HEK293T (cell line): ENCODE data around the gene PTPN4.

Experiments used
- CTCF ChIA-PET: fragments of 350-600 bp; formaldehyde crosslinking; extraction: SDS; loops from one replicate; lab custom pipeline; 2021; ENCODE audit warnings: antibody characterized with exemption, inconsistent platforms; lab: Yijun Ruan, JAX
- POLR2A ChIA-PET: fragments of 350-600 bp; formaldehyde crosslinking; extraction: SDS; loops from one replicate; lab custom pipeline; 2020; ENCODE audit warnings: antibody characterized with exemption, inconsistent platforms; lab: Yijun Ruan, JAX
- DNase-seq: peaks from one replicate; pipeline ENCODE4 v3.0.0; 2012; ENCODE audit warnings: mixed read lengths; ENCODE audit errors: extremely low spot score
- ARNT ChIP-seq: fragments of 450-650 bp; IDR thresholded peaks from 2 replicates; pipeline ENCODE4 v1.6.1; 2017; ENCODE audit warnings: mild to moderate bottlenecking
- BHLHE40 ChIP-seq: fragments of 450-650 bp; IDR thresholded peaks from 2 replicates; pipeline ENCODE4 v1.6.1; 2016; ENCODE audit warnings: mild to moderate bottlenecking, moderate library complexity, borderline replicate concordance
- CTBP1 ChIP-seq: fragments of 450-650 bp; IDR thresholded peaks from 2 replicates; pipeline ENCODE4 v1.6.1; 2016; ENCODE audit warnings: borderline replicate concordance
- ELF4 ChIP-seq: fragments of 450-650 bp; IDR thresholded peaks from 2 replicates; pipeline ENCODE4 v1.6.1; 2017; ENCODE audit warnings: antibody characterized with exemption
- FOXA1 ChIP-seq: fragments of 450-650 bp; IDR thresholded peaks from 2 replicates; pipeline ENCODE4 v1.6.1; 2016; ENCODE audit warnings: mild to moderate bottlenecking
- FOXK2 ChIP-seq: fragments of 450-650 bp; IDR thresholded peaks from 2 replicates; pipeline ENCODE4 v1.6.1; 2016; ENCODE audit warnings: mild to moderate bottlenecking
- FOXM1 ChIP-seq: fragments of 450-650 bp; IDR thresholded peaks from 2 replicates; pipeline ENCODE4 v1.6.1; 2017; ENCODE audit warnings: mild to moderate bottlenecking, borderline replicate concordance
- HDGF ChIP-seq: fragments of 450-650 bp; IDR thresholded peaks from 2 replicates; pipeline ENCODE4 v1.6.1; 2017; ENCODE audit warnings: antibody characterized with exemption, borderline replicate concordance
- L3MBTL2 ChIP-seq: fragments of 450-650 bp; conservative IDR thresholded peaks from 2 replicates; pipeline ENCODE4 v1.6.1; 2016; ENCODE audit warnings: mild to moderate bottlenecking
- LEF1 ChIP-seq: fragments of 450-650 bp; IDR thresholded peaks from 2 replicates; pipeline ENCODE4 v1.6.1; 2017; ENCODE audit warnings: mild to moderate bottlenecking, borderline replicate concordance
- NFRKB ChIP-seq: fragments of 450-650 bp; IDR thresholded peaks from 2 replicates; pipeline ENCODE4 v1.6.1; 2016; ENCODE audit warnings: mild to moderate bottlenecking, moderate library complexity
- PKNOX1 ChIP-seq: fragments of 450-650 bp; IDR thresholded peaks from 2 replicates; pipeline ENCODE4 v1.6.1; 2016
- SP1 ChIP-seq: fragments of 450-650 bp; IDR thresholded peaks from 2 replicates; pipeline ENCODE4 v1.6.1; 2017
- SUZ12 ChIP-seq: fragments of 450-650 bp; IDR thresholded peaks from 2 replicates; pipeline ENCODE4 v1.6.1; 2016; ENCODE audit warnings: mild to moderate bottlenecking
- TARDBP ChIP-seq: fragments of 450-650 bp; IDR thresholded peaks from 2 replicates; pipeline ENCODE4 v1.6.1; 2016
- ZNF384 ChIP-seq: fragments of 450-650 bp; IDR thresholded peaks from 2 replicates; pipeline ENCODE4 v1.6.1; 2016

The PTPN4 gene

GRCh38 chr2:119721904-119722303, 37.8 kb upstream of the PTPN4 start:
- no peak for DNase-seq
- CTCF ChIA-PET: no interaction called here
- TF ChIP-seq SP1 (no peak), ELF4 (no peak), LEF1 (no peak), FOXA1 (no peak), SUZ12 (no peak), ZNF384 (no peak), L3MBTL2 (no peak), FOXK2 (no peak), TARDBP (no peak), BHLHE40 (no peak), NFRKB (no peak), PKNOX1 (no peak), HDGF (no peak)
- POLR2A ChIA-PET: no interaction called here

GRCh38 chr2:119723186-119723585, 36.5 kb upstream of the PTPN4 start:
- no peak for DNase-seq
- TF ChIP-seq NFRKB (no peak), HDGF (no peak)
- ChIA-PET CTCF (no interaction called here), POLR2A (no interaction called here)

GRCh38 chr2:119723784-119724467, 35.8 kb upstream of the PTPN4 start:
- CTCF ChIA-PET: no interaction called here

GRCh38 chr2:119724656-119725485, 34.9 kb upstream of the PTPN4 start:
- ChIA-PET POLR2A (no interaction called here), CTCF (no interaction called here)
- no peak for DNase-seq
- TF ChIP-seq FOXK2 (no peak), ELF4 (no peak), SUZ12 (no peak), L3MBTL2 (no peak), FOXM1 (no peak), HDGF (no peak), NFRKB (no peak), ZNF384 (no peak), TARDBP (no peak), LEF1 (no peak), PKNOX1 (no peak), CTBP1 (no peak), FOXA1 (no peak), BHLHE40 (no peak), SP1 (no peak), ARNT (no peak)

More at GRCh38 chr2:119723784-119724467, 35.8 kb upstream of the PTPN4 start:
- TF ChIP-seq FOXA1 (no peak), FOXK2 (no peak), CTBP1 (no peak), HDGF (no peak), ZNF384 (no peak), TARDBP (no peak), ELF4 (no peak)
- POLR2A ChIA-PET: no interaction called here
- DNase-seq: no peak

GRCh38 chr2:119727493-119727892, 32.2 kb upstream of the PTPN4 start:
- CTCF ChIA-PET: no interaction called here
- no peak for DNase-seq
- TF ChIP-seq TARDBP (no peak), ELF4 (no peak), PKNOX1 (no peak), FOXM1 (no peak), L3MBTL2 (no peak), LEF1 (no peak), SP1 (no peak), CTBP1 (no peak), FOXK2 (no peak), BHLHE40 (no peak), ARNT (no peak), NFRKB (no peak), HDGF (no peak), ZNF384 (no peak), FOXA1 (no peak), SUZ12 (no peak)
- POLR2A ChIA-PET: no interaction called here

GRCh38 chr2:119728421-119728820, 31.3 kb upstream of the PTPN4 start:
- ChIA-PET CTCF (no interaction called here), POLR2A (no interaction called here)

More at GRCh38 chr2:119728421-119728820, 31.3 kb upstream of the PTPN4 start:
- DNase-seq: no peak
- TF ChIP-seq PKNOX1 (no peak), ARNT (no peak), ZNF384 (no peak), TARDBP (no peak), SUZ12 (no peak), ELF4 (no peak), CTBP1 (no peak)
